GM21619 (cell line): ENCODE data around the gene SPINK14.

Experiments
- ATAC-seq: cut with Tn5 transposase; IDR thresholded peaks from one replicate; pipeline ENCODE4 v1.9.1; 2021; ENCODE audit not compliant: unreplicated experiment

Gene SPINK14

GRCh38 chr5:148193202-148193601, 24.9 kb downstream of the SPINK14 start:
- no peak for ATAC-seq

- no peak for ATAC-seq
Observed at GRCh38 chr5:148201151-148201550, 32.8 kb downstream of the SPINK14 start.

GRCh38 chr5:148202531-148203203, 34.3 kb downstream of the SPINK14 start, which contains the start of gene SPINK6:
TSS of gene SPINK6 (plus strand) at chr5:148203042. CDS start at chr5:148203097, 55 bp downstream.
- no peak for ATAC-seq

- no peak for ATAC-seq
Observed at GRCh38 chr5:148205044-148205806, 36.9 kb downstream of the SPINK14 start.

GRCh38 chr5:148205865-148206264, 37.5 kb downstream of the SPINK14 start:
- no peak for ATAC-seq

- ATAC-seq, result no peak
Observed at GRCh38 chr5:148206620-148207019, 38.3 kb downstream of the SPINK14 start.

- no peak for ATAC-seq
Observed at GRCh38 chr5:148208226-148208625, 39.9 kb downstream of the SPINK14 start.

- no peak for ATAC-seq
Observed at GRCh38 chr5:148209151-148209770, 40.9 kb downstream of the SPINK14 start.

- no peak for ATAC-seq
Observed at GRCh38 chr5:148214665-148215185, 46.4 kb downstream of the SPINK14 start.

- no peak for ATAC-seq
Observed at GRCh38 chr5:148221508-148221907, 53.2 kb downstream of the SPINK14 start.

- ATAC-seq, result no peak
Observed at GRCh38 chr5:148224117-148224742, 55.9 kb downstream of the SPINK14 start.
